SKM-1 treated with dmso at 0.1 percent for 144 hours (cell line): ENCODE data around the gene LRMDA.
A peak's percentile ranks its signal among the peaks of the same experiment; 100 is the strongest.

Experiments
- DNase-seq: peaks from one replicate; lab custom pipeline; 2025; ENCODE audit not compliant: unreplicated experiment; lab: John Stamatoyannopoulos, UW

The LRMDA gene

DNA sequence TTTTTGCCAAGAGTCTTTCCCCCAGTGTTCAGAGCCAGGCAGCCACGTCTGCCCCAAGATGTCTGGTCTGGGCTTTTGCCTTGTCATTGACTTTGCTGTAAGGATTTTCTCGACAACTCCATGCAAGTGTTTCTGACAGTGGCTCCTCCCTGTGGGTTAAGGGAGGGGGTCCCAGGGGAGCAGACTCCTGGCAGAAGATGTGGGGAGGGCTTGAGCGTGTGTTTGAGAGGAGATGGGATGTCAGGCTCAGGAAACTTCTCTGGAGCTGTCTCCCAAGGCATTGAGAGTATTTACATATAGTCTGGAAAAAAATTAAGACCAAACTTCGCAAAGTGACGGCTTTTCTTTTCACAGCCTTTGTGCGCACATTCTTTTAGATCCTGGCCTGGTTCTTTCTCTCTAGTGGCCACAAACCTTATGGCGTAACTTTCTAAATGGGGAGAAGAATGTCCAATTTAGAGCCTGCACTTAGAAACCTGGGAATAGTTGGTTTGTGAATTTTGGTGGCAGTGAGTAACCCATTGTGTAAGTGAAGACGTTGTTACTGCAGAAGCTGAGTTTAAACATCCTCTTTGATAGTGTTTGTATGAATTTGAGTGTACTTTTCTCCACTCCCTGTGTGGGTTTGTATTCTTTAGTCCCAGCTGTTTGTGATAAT, 201.5 kb downstream of the LRMDA start:
- no peak for DNase-seq

DNA sequence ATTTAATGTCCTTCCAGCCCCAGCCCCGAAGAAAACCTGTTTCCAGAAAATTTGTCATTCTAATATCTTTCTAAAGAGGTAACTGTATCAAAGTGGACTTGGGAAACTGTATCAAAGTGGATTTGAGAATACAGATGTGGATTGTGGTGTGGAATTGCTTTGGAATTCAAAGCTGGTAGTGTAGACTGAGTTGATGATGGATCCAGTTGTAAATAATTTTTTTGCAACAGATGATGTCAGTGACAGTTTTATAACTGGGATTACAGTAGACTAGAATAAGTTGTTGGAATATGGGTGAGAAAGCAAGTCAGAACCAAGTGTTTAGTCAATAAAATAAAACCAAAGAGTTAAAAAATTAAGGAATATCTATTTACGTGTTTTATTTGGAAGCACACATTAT, 202.1 kb downstream of the LRMDA start:
- DNase-seq: no peak

DNA sequence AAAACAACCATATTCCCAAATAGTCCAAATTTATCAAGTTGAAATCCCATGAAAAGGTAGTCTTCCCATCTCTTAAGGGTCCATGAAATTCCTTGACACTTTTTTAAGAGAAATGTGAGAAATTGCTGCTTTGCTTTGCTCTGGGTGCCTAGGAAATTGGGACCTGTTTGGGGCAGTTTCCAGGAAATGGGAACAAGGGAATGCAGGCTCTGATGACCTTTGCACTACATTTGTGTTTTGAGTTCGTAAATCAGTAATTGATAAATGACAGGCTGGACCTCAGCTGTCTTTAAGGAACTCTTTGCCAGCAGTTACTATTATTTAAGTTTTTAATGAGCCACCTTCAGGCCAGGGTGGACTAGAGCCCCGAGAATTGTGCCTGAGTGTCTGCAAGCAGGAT, 203.5 kb downstream of the LRMDA start:
- no peak for DNase-seq

DNA sequence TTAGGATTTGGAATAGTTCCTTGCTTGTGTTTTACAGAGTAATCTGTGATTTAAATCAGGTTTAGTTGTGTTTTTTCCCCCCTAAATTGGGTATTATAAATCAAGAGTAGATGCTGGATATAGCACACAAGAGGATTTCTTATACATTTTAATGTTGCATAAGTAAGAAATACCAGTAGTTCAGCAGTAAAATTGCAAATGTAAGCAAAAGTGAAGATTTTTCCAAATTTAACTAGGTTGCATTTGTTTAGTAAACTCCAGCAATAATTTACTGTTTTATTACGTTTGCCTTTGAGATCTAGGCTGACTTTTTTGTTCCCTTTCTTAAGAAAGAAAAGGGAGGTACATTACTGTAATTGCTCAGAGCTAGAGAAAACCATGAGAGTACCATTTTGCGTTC, 207.3 kb downstream of the LRMDA start:
- no peak for DNase-seq

DNA sequence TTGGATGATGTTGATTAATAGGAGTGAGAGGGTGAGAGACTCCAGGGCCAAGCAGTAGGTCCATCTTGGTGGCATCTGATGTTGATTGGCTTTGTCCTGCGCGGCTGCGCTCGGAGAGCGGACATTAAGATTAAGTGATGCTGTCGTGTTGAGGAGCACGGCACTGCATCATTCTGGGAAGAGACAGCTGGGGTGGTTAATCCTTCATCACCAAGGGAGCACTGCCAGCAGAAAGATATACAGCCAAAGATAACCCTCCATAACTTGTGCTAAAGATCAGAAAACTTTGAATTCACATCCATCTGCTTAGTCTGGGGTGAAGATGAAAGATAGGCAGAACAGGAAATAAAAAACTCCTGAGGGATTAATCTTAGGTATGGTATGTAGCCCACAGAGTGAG, 208.3 kb downstream of the LRMDA start:
- DNase-seq: no peak

DNA sequence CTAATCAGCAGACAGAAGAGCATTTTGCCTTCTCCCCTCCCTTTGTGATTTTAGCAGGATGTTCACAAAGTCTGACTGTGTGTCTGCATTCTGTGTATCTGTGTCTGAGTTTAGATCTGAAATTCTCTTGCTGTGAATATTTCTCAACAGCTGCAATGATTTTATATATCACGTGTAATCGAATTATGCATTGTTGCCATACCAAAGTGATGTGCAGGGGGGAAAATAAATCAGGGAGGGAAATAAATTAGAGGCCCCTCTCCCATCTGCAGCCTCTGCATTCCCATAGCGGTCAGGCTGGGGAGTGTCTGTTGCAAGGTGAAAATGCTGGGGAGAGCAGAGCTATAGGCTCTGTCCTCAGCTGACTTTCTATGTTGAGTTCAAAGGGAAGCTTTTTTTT, 209.0 kb downstream of the LRMDA start:
- DNase-seq: no peak

DNA sequence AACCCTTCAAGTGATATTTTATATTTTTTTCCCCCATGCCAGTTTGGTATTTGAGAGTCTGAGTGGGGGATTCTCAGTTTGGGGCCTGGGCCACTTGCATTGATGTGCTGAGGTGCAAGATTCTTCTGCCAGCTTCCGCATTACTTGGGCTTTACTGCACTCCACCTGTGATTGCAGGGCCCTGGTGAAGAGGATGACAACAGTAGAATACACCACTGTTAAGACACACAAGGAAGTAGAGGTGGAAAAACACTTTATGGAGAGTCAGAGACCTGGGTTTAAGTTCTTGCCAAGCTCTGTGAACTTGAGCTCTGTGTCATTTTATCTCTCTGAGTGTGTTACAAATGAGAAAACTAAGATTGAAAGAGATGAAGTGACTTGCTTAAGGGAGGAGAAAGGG, 209.4 kb downstream of the LRMDA start:
- DNase-seq: no peak

DNA sequence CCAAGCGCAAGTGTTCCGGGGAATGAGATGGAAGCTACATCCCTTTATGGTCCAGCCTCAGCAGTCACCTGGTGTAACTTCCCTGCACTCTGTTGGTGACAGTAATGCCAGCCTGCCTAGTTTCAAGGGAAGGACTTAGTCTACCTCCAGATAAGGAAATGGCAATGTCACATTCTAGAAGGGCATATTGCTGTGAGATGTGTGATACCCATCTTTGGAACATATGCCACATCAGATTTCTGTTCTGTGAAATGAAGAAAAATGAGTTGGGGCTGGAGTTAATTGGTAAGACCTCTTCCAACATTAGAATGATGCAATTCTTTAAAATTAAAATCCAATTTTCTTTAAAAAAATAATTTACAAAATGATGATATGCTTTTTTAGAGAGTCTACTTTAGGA, 212.0 kb downstream of the LRMDA start:
- no peak for DNase-seq

DNA sequence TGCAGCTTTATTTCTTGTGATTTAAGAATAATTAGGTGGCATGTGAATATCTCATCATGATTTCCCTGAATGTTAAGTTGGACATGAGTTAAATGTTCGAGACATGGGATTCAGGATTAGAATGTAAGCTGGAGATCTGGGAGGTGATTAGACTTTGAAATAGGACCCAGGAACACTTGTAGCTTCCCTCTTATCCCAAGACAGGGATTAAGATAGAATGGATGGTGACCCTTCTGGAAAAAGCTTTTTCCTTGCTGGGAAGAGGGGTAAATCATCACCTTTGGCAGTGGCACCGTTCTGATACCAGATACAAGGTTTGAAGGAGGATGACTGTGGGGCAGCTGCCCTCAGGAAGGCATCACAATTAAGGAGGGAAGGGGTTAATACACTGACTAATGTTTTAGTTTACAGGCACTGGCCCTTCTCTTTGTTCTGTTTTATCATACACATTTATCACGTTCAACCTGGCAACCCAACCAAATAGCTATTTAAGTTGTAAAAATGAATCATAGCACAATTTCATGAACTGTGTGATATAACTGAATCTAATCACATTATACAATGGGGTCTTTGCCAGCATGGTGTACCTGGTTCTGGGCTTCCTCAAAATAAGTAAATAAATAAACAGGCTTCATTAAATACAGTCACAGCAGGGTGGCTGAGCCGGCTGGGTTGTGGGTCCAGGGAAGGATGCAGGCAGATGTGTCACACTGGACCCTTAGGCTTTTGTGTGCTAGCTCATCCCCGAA, 212.7 kb downstream of the LRMDA start:
- no peak for DNase-seq

DNA sequence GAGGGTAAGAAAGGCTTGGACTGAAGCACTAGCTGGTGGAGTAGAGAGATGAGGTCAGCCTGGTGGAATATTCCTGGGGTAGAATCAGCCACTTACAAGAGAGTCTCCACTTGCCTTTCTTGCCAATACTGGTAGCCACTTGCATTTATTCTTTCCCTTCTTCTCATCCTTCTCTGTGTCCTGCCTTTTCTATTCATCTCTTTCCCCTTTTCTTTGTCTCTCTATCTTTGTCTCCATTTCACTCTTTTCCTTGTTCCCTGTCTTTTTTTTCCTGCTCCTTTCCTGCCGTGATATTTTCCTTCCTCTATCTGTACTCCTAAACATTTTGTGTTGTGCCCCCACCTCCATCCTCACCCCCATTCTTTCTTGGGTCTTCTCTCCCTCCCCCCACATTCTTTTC, 214.3 kb downstream of the LRMDA start:
- no peak for DNase-seq

DNA sequence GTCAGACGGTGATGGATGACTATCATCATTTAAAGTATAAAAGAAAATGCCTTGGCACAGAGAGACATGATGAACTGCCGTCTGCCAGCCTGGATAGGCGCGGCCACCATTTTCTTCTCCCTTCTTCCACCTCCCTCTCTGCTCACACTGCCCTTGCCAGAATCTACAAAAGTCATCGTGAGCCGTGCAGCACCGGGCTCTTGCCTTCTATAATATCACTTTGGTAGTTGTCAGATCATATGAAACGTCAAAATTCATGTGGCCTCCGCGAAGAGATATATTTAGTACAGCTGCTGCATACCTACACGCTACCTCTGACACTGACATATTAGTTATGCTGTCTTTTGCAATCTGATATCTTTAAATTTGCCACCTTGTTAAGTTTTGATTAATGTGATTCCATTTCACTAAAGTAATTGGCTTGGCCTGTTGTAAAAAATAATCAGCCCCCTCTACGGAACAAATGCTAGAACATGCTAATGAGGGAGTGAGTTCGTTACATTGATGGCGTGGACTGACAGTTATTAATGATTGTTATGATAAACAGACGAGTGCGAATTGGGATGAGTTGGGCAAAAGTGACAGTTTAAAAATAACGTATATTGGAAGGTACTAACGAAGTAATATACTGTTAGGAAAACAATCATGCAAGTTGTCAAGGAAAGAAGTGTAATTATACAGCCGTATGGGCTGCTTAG, 214.9 kb downstream of the LRMDA start:
- DNase-seq: no peak

DNA sequence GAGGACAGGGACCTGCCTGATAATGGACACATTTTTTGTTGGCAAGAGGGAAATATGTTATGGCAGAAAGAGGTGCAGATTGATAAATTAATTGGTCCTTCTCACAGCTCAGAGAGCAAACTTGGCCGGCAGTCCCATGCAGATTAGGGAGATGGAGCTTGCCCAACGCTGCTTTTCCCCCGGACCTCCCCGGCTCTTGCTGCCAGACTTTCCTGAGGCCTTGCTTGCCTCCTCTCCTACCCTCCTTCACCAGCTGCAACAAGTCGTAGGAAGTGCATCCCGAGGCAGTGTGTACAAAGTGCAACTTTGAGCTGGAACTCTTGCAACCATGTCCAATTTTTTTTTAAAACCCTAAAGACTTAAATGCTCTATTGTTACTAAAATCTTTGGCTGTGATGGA, 215.5 kb downstream of the LRMDA start:
- DNase-seq: no peak

DNA sequence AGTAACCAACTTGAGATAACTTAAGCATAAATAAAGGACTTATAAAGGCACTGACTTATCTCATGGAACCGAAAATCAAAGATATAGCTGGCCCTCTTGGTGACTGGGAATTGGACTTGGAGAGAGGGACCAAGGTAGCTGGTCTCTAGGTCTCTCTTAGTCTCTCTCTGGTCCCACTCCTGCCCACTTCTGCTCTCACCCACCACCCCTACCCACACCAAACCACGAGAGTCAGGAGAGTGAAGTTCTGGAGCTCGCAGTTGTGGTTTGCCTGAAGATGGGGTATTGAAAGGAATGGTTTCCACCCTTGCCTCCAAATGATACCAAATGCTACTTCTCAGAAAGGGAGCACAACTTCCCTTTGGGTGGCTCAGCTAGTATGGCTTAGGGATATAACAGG, 216.3 kb downstream of the LRMDA start:
- no peak for DNase-seq

DNA sequence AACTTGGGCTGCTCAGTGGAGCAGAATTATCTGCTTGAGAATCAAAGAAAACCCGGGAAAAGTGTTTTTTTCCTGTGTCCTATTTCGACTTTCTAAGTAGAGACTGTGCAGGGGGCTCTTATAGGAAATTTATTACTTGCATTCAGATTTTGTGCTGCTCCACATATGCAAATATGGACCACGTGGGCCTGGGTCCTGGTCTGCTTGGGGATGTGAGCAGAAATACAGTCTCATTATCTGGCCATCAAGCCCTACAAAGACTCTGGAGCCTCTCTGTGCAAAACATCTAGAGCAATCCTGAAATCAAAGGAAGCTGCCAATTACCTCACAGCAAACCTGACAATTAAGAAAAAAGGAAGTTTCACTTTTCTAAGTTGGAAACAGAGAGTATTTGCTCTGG, 216.9 kb downstream of the LRMDA start:
- DNase-seq: peak; percentile 49

DNA sequence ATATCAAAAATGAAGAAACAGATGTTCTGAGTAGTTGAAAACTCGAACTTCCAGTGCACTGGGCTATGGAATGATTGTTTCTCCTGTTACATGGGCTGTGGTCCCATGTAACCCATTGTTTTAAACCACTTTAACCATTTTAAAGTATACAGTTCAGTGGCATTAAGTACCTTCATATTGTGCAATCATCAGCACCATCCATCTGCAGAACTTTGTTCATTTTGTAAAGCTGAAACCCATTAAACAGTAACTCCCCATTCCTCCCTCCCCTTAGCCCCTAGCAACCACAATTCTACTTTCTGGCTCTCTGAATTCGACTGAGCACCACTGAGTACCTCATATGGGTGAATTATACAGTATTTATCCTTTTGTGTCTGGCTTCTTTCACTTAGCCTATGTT, 217.4 kb downstream of the LRMDA start:
- no peak for DNase-seq

DNA sequence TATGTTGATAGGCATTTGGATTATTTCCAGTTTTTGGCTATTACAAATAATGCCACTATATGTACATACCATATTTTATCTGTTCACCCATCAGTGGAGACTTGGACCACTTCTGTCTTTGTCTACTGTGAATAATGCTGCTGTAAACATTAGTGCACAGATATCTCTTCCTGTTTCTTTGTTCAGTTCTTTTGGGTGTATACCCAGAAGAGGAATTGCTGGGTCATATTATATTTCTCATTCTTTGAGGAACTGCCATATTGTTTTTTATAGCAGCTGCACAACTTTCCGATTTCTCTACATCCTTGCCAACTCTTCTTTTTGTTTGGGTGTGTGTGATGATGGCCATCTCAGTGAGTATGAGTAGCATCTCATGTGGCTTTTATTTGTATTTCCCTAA, 218.0 kb downstream of the LRMDA start:
- DNase-seq: no peak

DNA sequence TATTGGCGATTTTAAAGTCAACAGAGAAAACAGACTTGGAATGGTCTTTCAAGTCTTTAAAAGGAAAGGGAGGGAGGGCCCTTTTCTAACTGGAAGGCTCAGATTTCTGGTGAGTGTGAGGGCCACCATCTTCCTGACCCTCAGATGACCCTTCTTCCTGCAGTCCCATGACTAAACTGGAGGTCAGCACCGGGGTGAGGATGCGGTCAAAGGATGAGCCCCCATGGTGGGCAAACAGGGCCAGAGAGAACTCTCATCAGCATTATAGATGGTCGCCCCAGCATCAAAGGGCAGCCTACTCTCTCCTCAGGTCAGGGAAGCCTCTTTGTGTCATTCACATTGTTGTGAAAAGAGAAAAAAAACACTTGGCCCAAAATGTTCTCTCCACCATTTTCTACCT, 219.2 kb downstream of the LRMDA start:
- no peak for DNase-seq

DNA sequence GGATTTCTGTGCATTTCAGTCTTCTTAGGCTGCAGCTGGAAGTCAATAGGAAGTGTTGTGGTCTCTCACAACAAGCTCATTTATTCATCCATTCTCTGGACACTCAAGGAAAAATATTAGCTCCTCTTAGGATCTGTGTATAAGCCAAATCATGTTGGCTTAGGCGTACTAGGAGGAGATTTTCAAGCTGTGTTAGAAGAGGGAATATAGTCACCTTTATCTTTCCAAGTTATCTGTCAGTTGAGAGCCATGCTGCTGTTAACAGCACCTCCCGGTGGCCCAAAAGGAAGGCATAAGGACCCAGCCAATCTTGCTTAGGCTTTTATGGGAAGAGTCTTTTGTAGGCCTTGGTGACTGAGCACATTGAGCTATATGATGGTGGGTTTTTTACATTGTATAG, 220.0 kb downstream of the LRMDA start:
- peak; percentile 11 for DNase-seq

DNA sequence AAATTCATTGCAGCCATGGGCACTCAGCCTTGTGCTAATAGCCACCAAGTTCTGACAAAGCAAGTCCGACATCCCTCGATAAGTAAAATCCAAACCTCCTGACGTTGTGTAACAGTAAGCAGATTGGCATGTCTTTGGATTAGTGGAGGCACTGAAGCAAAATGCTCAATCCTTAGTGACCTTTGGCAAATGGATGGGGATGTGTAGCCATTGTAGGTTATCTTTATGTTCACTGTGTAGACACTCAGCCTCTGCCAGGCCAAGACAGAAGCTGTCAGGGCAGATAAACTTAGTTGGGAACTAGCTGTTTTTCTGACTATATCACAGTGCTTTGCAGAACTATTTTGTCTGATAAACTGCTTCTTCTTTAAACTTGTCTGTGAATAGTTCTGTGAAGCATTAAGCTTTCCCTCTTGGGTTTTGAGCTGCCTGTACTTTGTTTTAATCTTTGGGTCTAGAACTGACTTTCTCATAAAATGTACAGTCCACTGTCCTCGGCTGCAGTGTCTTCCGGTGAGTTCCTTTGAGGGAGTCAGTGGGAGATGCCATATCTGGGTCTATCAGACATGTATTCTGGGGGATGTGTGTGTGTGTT, 220.8 kb downstream of the LRMDA start:
- no peak for DNase-seq

DNA sequence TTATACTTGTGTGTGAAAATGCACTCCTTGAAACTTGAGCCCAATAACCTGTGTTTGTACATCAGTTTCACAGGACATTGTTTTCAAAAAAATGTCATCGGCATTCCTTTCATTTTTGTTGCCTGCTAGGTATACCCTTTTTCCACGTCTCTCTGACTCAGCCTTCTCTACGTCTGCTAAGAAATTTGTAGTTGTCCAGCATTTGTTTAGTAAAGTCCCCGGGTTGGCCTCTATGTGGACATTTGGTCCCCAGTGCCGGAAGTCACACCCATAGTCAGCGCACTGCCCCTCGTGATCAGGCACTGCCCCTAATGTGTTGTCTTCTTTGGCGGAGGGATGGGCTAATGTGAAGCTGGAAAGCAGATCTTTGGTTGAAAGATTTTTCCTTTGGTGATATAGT, 222.3 kb downstream of the LRMDA start:
- DNase-seq: no peak

DNA sequence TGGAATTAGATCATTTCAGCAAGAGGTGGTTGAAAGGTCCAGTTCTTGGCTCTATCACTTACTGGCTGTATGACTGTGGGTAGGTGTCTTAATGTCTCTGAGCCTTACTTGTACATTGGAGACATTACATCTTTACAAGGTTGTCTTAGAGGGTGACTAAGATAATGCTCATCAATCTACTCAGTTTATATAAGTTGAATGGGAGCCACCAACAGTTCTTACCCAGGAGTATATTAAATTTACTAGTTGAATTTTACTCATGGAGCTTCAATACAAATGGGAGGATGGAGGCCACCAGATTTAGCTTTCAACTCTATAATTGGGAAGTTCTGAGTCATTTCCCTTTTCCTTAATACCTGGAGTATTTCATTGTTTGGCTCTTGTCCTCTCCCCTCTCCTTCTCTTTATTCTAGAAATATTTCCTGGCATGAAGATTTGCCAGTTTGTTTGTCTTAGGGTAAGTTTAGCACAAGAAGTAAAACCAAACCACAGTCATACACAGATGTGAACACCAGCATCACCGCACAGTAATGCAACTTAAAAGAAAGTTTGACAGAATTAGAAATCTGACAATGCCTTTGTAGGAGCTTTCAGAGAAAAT, 222.8 kb downstream of the LRMDA start:
- no peak for DNase-seq

DNA sequence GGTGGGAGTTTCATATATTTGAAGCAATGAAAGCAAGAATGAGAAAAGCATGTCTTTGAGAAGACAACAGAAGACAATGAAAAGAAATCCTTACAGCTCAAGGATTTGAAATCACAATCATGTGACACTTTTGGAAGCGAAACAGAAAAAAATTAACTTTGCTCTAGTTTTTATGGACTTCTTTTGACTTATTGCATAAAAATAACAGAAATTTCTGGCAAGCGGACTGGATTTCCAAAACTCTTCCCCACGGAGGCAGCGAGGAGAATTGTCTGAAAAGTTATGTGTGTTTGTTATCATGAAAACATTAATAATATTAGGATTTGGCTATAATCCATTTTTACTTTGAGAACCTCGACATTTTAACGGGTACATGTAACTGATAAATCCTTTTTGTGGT, 223.3 kb downstream of the LRMDA start:
- no peak for DNase-seq
